Activated CD4-positive, alpha-beta memory T cell treated with anti-CD3 and anti-CD28 coated beads for 36 hours (primary cell): ENCODE measurements around the gene PIGM. TPM values are rescaled to one million over a fixed set of nuclear protein-coding genes. Genes with fewer than 3 reads are reported as not detected.

Source experiments
- CTCF ChIA-PET: fragments of 350-600 bp; sonication (Branson Sonifier 250); formaldehyde crosslinking; loops from one replicate; lab custom pipeline; 2021; ENCODE audit warnings: antibody characterized with exemption, inconsistent platforms; lab: Charles Lee
- POLR2A ChIA-PET: fragments of 350-600 bp; sonication (Branson Sonifier 250); formaldehyde crosslinking; loops from one replicate; lab custom pipeline; 2021; ENCODE audit warnings: antibody characterized with exemption; lab: Charles Lee
- DNase-seq: peaks from one replicate; pipeline ENCODE4 v3.0.0-alpha.2; 2020
- H3K27ac Mint-ChIP-seq: one replicate; pipeline ENCODE4 v1.8.0; 2021; ENCODE audit warnings: mixed read lengths
- H3K27me3 Mint-ChIP-seq: one replicate; pipeline ENCODE4 v1.8.0; 2021; ENCODE audit warnings: mixed read lengths
- H3K36me3 Mint-ChIP-seq: one replicate; pipeline ENCODE4 v1.8.0; 2021; ENCODE audit warnings: mixed read lengths
- H3K4me1 Mint-ChIP-seq: one replicate; pipeline ENCODE4 v1.8.0; 2021; ENCODE audit warnings: low read depth, mixed read lengths
- H3K4me3 Mint-ChIP-seq: one replicate; pipeline ENCODE4 v1.8.0; 2021; ENCODE audit warnings: mild to moderate bottlenecking, mixed read lengths
- H3K9me3 Mint-ChIP-seq: one replicate; pipeline ENCODE4 v1.8.0; 2021; ENCODE audit warnings: mixed read lengths
- intact Hi-C: fragments of 100-400 bp; cut with micrococcal nuclease; formaldehyde crosslinking; loops from one replicate; pipeline ENCODE4 v1.15.1; 2023
- total RNA-seq, 2 experiments: library from RNA; stranded (reverse); gene quantifications; one replicate each; pipeline ENCODE4 v1.2.3, GENCODE V29; 2021

PIGM gene
- total RNA-seq, result 1 to 10 TPM; 4.4 to 4.7 TPM

DNA sequence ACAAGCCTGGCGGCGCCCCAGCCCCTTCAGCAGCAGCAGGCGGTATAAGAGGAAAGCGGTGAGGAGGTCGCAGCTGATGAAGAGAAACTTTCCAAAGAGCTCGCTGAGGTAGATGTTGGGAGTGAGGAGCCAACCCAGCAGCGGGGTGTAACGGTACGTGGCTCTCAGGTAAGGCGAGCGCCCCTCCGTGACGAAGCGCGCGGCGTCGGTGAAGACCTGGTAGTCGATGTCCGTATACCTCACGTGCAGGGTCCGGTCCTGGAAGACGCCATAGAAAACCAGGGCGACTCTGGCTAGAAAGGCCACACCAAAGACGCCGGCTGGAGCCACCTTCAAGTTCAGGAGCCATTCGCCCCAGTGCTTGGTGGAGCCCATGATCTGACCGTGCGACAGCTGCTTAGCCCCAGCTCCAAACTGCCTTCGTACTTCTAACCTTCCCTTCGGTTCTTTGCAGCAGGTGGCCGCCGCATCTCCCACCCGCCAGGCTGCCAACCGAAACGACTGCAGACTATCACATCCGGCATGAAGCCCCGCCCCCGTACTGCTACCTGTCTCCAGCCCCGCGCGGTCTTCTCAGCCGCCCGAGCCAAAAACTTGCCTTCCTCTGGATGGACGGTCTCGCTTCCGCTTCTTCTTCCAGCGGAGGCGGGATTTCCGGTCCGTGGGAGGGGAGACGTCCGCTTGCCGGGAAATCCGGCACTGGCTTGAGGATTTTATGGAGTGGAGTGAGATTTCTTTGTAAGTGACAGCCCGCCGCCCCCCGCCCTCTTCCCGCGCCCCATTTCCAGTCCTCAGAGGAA lies at the start of gene PIGM:
Gene PIGM, minus strand, starts transcription at position 626 of the 800 bp plus-strand sequence. Its CDS starts 251 bp downstream, at position 375.
- Mint-ChIP-seq H3K27ac (peak within 1 kb of the TSS; percentile 89), H3K36me3 (peaks cover 1% of the 10 kb centered on the region), H3K9me3 (no peaks in the 10 kb centered on the region), H3K4me1 (peaks cover 33% of the 10 kb centered on the region), H3K27me3 (no peaks in the 10 kb centered on the region), H3K4me3 (peak within 1 kb of the TSS; percentile 96)
- CTCF ChIA-PET, result interaction anchor here (0.8 to 5.8 kb wide), 12 partner anchors 10 to 251 kb away, joined by 3 to 52 read pairs (median 4); partner anchors contain the start of genes DUSP23 and IGSF9
- peak; percentile 97 for DNase-seq
- intact Hi-C loops, result loop anchor here (1.0 to 5.0 kb wide), 5 partner anchors 51 to 1019 kb away; partner anchors contain the start of genes DUSP23, IGSF8, KCNJ9 and TAGLN2
- POLR2A ChIA-PET, result interaction anchor here (0.6 to 3.6 kb wide), 8 partner anchors 8 to 154 kb away, joined by 3 to 11 read pairs (median 4); partner anchors contain the start of gene TAGLN2

- DNase-seq, result no peak
- Mint-ChIP-seq H3K4me1 (peaks cover 24% of the 10 kb centered on the region), H3K36me3 (no peaks in the 10 kb centered on the region), H3K27ac (no peak within 1 kb of the TSS), H3K27me3 (peaks cover 48% of the 10 kb centered on the region), H3K4me3 (no peak within 1 kb of the TSS), H3K9me3 (no peaks in the 10 kb centered on the region)
- ChIA-PET CTCF (interaction anchor here (1.3 to 21.5 kb wide), 6 partner anchors 15 to 295 kb away, joined by 4 to 615 read pairs (median 10); partner anchors contain the start of genes IGSF8 and KCNJ10), POLR2A (interaction anchor here (1.3 kb wide), 1 partner anchor 35 kb away, joined by 3 read pairs; no protein-coding TSS in a partner anchor)
- intact Hi-C loops, result loop anchor here (5.0 kb wide), 1 partner anchor 49 kb away; the partner anchor contains the start of gene PIGM
These were observed 49.6 kb upstream of the PIGM start, which contains the start of gene KCNJ9 for GRCh38 chr1:160081261-160081936. Gene KCNJ9, plus strand, starts transcription at chr1:160081538. Its CDS starts 2,493 bp downstream, at chr1:160084031.

GRCh38 chr1:160080381-160081100 lies 48.8 kb upstream of the PIGM start:
- no peak overlapping the region for H3K4me3 Mint-ChIP-seq
- no peak for DNase-seq
- CTCF ChIA-PET, result interaction anchor here (1.0 to 21.5 kb wide), 8 partner anchors 16 to 296 kb away, joined by 3 to 615 read pairs (median 10); partner anchors contain the start of genes IGSF8 and KCNJ10
- no peak overlapping the region for H3K27ac Mint-ChIP-seq
- H3K27me3 Mint-ChIP-seq, result peaks cover 51% of the 10 kb centered on the region
- no peaks in the 10 kb centered on the region for H3K9me3 Mint-ChIP-seq
- intact Hi-C loops, result loop anchor here (5.0 kb wide), 1 partner anchor 48 kb away; the partner anchor contains the start of gene PIGM
- no peaks in the 10 kb centered on the region for H3K36me3 Mint-ChIP-seq
- peaks cover 22% of the 10 kb centered on the region for H3K4me1 Mint-ChIP-seq
- POLR2A ChIA-PET, result interaction anchor here (1.3 kb wide), 1 partner anchor 34 kb away, joined by 3 read pairs; no protein-coding TSS in a partner anchor

- no peak overlapping the region for H3K4me3 Mint-ChIP-seq
- intact Hi-C loops, result loop anchor here (2.0 kb wide), 1 partner anchor 143 kb away; no protein-coding TSS in a partner anchor
- ChIA-PET CTCF (interaction anchor here (0.8 to 21.5 kb wide), 14 partner anchors 7 to 212 kb away, joined by 3 to 615 read pairs (median 6); partner anchors contain the start of genes IGSF8, KCNJ10 and PIGM), POLR2A (no interaction called here)
- no peaks in the 10 kb centered on the region for H3K9me3 Mint-ChIP-seq
- no peaks in the 10 kb centered on the region for H3K36me3 Mint-ChIP-seq
- peaks cover 51% of the 10 kb centered on the region for H3K27me3 Mint-ChIP-seq
- peaks cover 18% of the 10 kb centered on the region for H3K4me1 Mint-ChIP-seq
- no peak overlapping the region for H3K27ac Mint-ChIP-seq
- DNase-seq, result no peak
These were observed 47.7 kb upstream of the PIGM start for GRCh38 chr1:160079448-160079847.

- no peak overlapping the region for H3K4me3 Mint-ChIP-seq
- peaks cover 12% of the 10 kb centered on the region for H3K4me1 Mint-ChIP-seq
- peak; percentile 84 for DNase-seq
- H3K9me3 Mint-ChIP-seq, result no peaks in the 10 kb centered on the region
- H3K36me3 Mint-ChIP-seq, result no peaks in the 10 kb centered on the region
- ChIA-PET CTCF (interaction anchor here (0.6 to 21.5 kb wide), 30 partner anchors 8 to 299 kb away, joined by 3 to 615 read pairs (median 5); partner anchors contain the start of genes IGSF8, KCNJ10 and PIGM), POLR2A (interaction anchor here (0.8 kb wide), 1 partner anchor 32 kb away, joined by 3 read pairs; no protein-coding TSS in a partner anchor)
- no peak overlapping the region for H3K27ac Mint-ChIP-seq
- intact Hi-C loops, result loop anchor here (1.0 to 2.0 kb wide), 2 partner anchors 32 to 142 kb away; no protein-coding TSS in a partner anchor
- H3K27me3 Mint-ChIP-seq, result peaks cover 51% of the 10 kb centered on the region
These were observed 46.9 kb upstream of the PIGM start for GRCh38 chr1:160078512-160079195.

- H3K27me3 Mint-ChIP-seq, result peaks cover 49% of the 10 kb centered on the region
- intact Hi-C loops, result no loop called here
These were observed 45.7 kb upstream of the PIGM start for GRCh38 chr1:160077486-160077885.

GRCh38 chr1:160076295-160076694 lies 44.5 kb upstream of the PIGM start:
- ChIA-PET CTCF (interaction anchor here (0.9 to 21.5 kb wide), 5 partner anchors 10 to 69 kb away, joined by 3 to 615 read pairs (median 4); partner anchors contain the start of gene KCNJ10), POLR2A (no interaction called here)
- peaks cover 50% of the 10 kb centered on the region for H3K27me3 Mint-ChIP-seq
- no peaks in the 10 kb centered on the region for H3K9me3 Mint-ChIP-seq
- intact Hi-C loops, result no loop called here
- H3K4me3 Mint-ChIP-seq, result no peak overlapping the region
- no peak for DNase-seq
- no peak overlapping the region for H3K27ac Mint-ChIP-seq
- H3K36me3 Mint-ChIP-seq, result no peaks in the 10 kb centered on the region
- H3K4me1 Mint-ChIP-seq, result peaks cover 20% of the 10 kb centered on the region

More at GRCh38 chr1:160077486-160077885, 45.7 kb upstream of the PIGM start:
- DNase-seq, result no peak
- Mint-ChIP-seq H3K9me3 (no peaks in the 10 kb centered on the region), H3K36me3 (no peaks in the 10 kb centered on the region), H3K27ac (no peak overlapping the region), H3K4me3 (no peak overlapping the region), H3K4me1 (peaks cover 12% of the 10 kb centered on the region)
- ChIA-PET CTCF (interaction anchor here (1.0 to 21.5 kb wide), 13 partner anchors 9 to 300 kb away, joined by 3 to 615 read pairs (median 6); partner anchors contain the start of genes IGSF8, KCNJ10 and PIGM), POLR2A (no interaction called here)

- DNase-seq, result no peak
- no peak overlapping the region for H3K27ac Mint-ChIP-seq
- no peaks in the 10 kb centered on the region for H3K9me3 Mint-ChIP-seq
- ChIA-PET POLR2A (no interaction called here), CTCF (interaction anchor here (1.0 to 21.5 kb wide), 5 partner anchors 11 to 72 kb away, joined by 3 to 615 read pairs (median 4); partner anchors contain the start of gene KCNJ10)
- intact Hi-C loops, result no loop called here
- H3K27me3 Mint-ChIP-seq, result peaks cover 46% of the 10 kb centered on the region
- no peak overlapping the region for H3K4me3 Mint-ChIP-seq
- H3K4me1 Mint-ChIP-seq, result peaks cover 19% of the 10 kb centered on the region
- no peaks in the 10 kb centered on the region for H3K36me3 Mint-ChIP-seq
These were observed 44.0 kb upstream of the PIGM start for GRCh38 chr1:160075836-160076235.

GRCh38 chr1:160074865-160075264 lies 43.1 kb upstream of the PIGM start:
- intact Hi-C loops, result no loop called here
- DNase-seq, result no peak
- H3K9me3 Mint-ChIP-seq, result no peaks in the 10 kb centered on the region
- POLR2A ChIA-PET, result no interaction called here
- H3K27ac Mint-ChIP-seq, result no peak overlapping the region
- peaks cover 16% of the 10 kb centered on the region for H3K4me1 Mint-ChIP-seq
- CTCF ChIA-PET, result interaction anchor here (1.0 to 40.4 kb wide), 3 partner anchors 5 to 71 kb away, joined by 3 to 615 read pairs (median 615); partner anchors contain the start of genes KCNJ10 and KCNJ9
- H3K27me3 Mint-ChIP-seq, result peaks cover 44% of the 10 kb centered on the region
- no peak overlapping the region for H3K4me3 Mint-ChIP-seq
- H3K36me3 Mint-ChIP-seq, result no peaks in the 10 kb centered on the region

- H3K27me3 Mint-ChIP-seq, result peaks cover 41% of the 10 kb centered on the region
- no peak for DNase-seq
- POLR2A ChIA-PET, result no interaction called here
- CTCF ChIA-PET, result interaction anchor here (21.5 to 40.4 kb wide), 2 partner anchors 8 to 17 kb away, joined by 615 read pairs; partner anchors contain the start of genes KCNJ10 and KCNJ9
- peaks cover 18% of the 10 kb centered on the region for H3K4me1 Mint-ChIP-seq
- H3K36me3 Mint-ChIP-seq, result no peaks in the 10 kb centered on the region
- no peak overlapping the region for H3K4me3 Mint-ChIP-seq
- H3K27ac Mint-ChIP-seq, result no peak overlapping the region
- no peaks in the 10 kb centered on the region for H3K9me3 Mint-ChIP-seq
- intact Hi-C loops, result no loop called here
These were observed 39.5 kb upstream of the PIGM start for GRCh38 chr1:160071289-160071688.
